HEK293T (cell line): Measurements from ENCODE around the gene LRRFIP1.

ENCODE experiments used
- CTCF ChIA-PET: fragments of 350-600 bp; formaldehyde crosslinking; extraction: SDS; loops from one replicate; lab custom pipeline; 2021; ENCODE audit warnings: antibody characterized with exemption, inconsistent platforms; lab: Yijun Ruan, JAX
- POLR2A ChIA-PET: fragments of 350-600 bp; formaldehyde crosslinking; extraction: SDS; loops from one replicate; lab custom pipeline; 2020; ENCODE audit warnings: antibody characterized with exemption, inconsistent platforms; lab: Yijun Ruan, JAX
- DNase-seq: peaks from one replicate; pipeline ENCODE4 v3.0.0; 2012; ENCODE audit warnings: mixed read lengths; ENCODE audit errors: extremely low spot score
- ARNT ChIP-seq: fragments of 450-650 bp; IDR thresholded peaks from 2 replicates; pipeline ENCODE4 v1.6.1; 2017; ENCODE audit warnings: mild to moderate bottlenecking
- BHLHE40 ChIP-seq: fragments of 450-650 bp; IDR thresholded peaks from 2 replicates; pipeline ENCODE4 v1.6.1; 2016; ENCODE audit warnings: mild to moderate bottlenecking, moderate library complexity, borderline replicate concordance
- CTBP1 ChIP-seq: fragments of 450-650 bp; IDR thresholded peaks from 2 replicates; pipeline ENCODE4 v1.6.1; 2016; ENCODE audit warnings: borderline replicate concordance
- ELF4 ChIP-seq: fragments of 450-650 bp; IDR thresholded peaks from 2 replicates; pipeline ENCODE4 v1.6.1; 2017; ENCODE audit warnings: antibody characterized with exemption
- FOXA1 ChIP-seq: fragments of 450-650 bp; IDR thresholded peaks from 2 replicates; pipeline ENCODE4 v1.6.1; 2016; ENCODE audit warnings: mild to moderate bottlenecking
- FOXK2 ChIP-seq: fragments of 450-650 bp; IDR thresholded peaks from 2 replicates; pipeline ENCODE4 v1.6.1; 2016; ENCODE audit warnings: mild to moderate bottlenecking
- FOXM1 ChIP-seq: fragments of 450-650 bp; IDR thresholded peaks from 2 replicates; pipeline ENCODE4 v1.6.1; 2017; ENCODE audit warnings: mild to moderate bottlenecking, borderline replicate concordance
- HDGF ChIP-seq: fragments of 450-650 bp; IDR thresholded peaks from 2 replicates; pipeline ENCODE4 v1.6.1; 2017; ENCODE audit warnings: antibody characterized with exemption, borderline replicate concordance
- L3MBTL2 ChIP-seq: fragments of 450-650 bp; conservative IDR thresholded peaks from 2 replicates; pipeline ENCODE4 v1.6.1; 2016; ENCODE audit warnings: mild to moderate bottlenecking
- LEF1 ChIP-seq: fragments of 450-650 bp; IDR thresholded peaks from 2 replicates; pipeline ENCODE4 v1.6.1; 2017; ENCODE audit warnings: mild to moderate bottlenecking, borderline replicate concordance
- NFRKB ChIP-seq: fragments of 450-650 bp; IDR thresholded peaks from 2 replicates; pipeline ENCODE4 v1.6.1; 2016; ENCODE audit warnings: mild to moderate bottlenecking, moderate library complexity
- SP1 ChIP-seq: fragments of 450-650 bp; IDR thresholded peaks from 2 replicates; pipeline ENCODE4 v1.6.1; 2017
- SUZ12 ChIP-seq: fragments of 450-650 bp; IDR thresholded peaks from 2 replicates; pipeline ENCODE4 v1.6.1; 2016; ENCODE audit warnings: mild to moderate bottlenecking
- TARDBP ChIP-seq: fragments of 450-650 bp; IDR thresholded peaks from 2 replicates; pipeline ENCODE4 v1.6.1; 2016
- ZNF384 ChIP-seq: fragments of 450-650 bp; IDR thresholded peaks from 2 replicates; pipeline ENCODE4 v1.6.1; 2016
- TF ChIP-seq, protein P1 (sequence below): fragments of 450-650 bp; IDR thresholded peaks from 2 replicates; pipeline ENCODE4 v1.6.1; 2016

LRRFIP1 gene

DNA sequence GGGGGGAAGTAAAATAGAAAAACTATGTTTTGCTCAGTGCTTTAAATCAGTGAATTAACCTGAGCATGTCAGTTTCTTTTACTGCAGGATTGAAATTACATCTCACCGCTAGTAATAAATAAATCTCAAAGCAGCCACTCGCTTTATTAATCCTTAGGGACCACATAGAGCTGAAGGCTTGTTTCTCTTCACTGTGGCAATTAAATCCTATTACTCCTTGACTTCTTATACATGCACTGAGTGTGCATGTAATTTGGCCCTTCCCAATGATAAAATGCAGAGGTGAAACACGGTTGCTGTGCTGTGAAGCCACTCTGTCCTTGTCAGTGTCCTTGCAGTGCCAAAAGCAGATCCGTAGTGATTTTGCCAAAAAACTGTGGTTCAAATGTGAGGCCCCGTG, 94.1 kb downstream of the LRRFIP1 start:
- TF ChIP-seq, protein P1, sequence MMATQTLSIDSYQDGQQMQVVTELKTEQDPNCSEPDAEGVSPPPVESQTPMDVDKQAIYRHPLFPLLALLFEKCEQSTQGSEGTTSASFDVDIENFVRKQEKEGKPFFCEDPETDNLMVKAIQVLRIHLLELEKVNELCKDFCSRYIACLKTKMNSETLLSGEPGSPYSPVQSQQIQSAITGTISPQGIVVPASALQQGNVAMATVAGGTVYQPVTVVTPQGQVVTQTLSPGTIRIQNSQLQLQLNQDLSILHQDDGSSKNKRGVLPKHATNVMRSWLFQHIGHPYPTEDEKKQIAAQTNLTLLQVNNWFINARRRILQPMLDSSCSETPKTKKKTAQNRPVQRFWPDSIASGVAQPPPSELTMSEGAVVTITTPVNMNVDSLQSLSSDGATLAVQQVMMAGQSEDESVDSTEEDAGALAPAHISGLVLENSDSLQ = no peak
- TF ChIP-seq HDGF (no peak), FOXK2 (no peak), FOXA1 (no peak), SUZ12 (no peak), LEF1 (no peak), L3MBTL2 (no peak), ARNT (no peak), SP1 (no peak), FOXM1 (no peak), CTBP1 (no peak), ELF4 (no peak), NFRKB (no peak), BHLHE40 (no peak)
- CTCF ChIA-PET = no interaction called here
- POLR2A ChIA-PET = interaction anchor here (1.1 kb wide), 1 partner anchor 23 kb away, joined by 4 read pairs; no protein-coding TSS in a partner anchor
- DNase-seq = no peak

DNA sequence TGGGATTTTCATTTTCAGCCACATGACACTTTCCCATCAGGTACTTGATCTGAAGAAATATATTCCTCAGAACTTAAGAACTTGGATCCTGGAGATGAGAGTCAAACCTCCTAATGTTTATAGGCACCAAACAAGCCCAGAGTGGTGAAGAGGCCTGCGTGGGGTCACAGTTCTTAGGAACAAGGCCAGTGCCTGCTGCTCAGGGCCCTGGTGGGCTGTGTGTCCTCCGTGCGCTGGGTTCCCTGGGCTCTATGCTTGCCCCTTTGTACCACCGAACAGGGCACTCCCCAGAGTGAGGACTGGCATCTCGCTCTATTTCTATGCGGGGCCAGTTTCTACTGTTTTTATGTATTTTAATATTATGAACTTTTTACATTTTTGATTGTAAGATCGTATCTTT, 95.2 kb downstream of the LRRFIP1 start:
- no peak for DNase-seq
- CTCF ChIA-PET = interaction anchor here (0.6 to 0.8 kb wide), 3 partner anchors 25 to 47 kb away, joined by 3 to 7 read pairs (median 3); no protein-coding TSS in a partner anchor
- TF ChIP-seq L3MBTL2 (no peak), ELF4 (no peak), FOXK2 (no peak), NFRKB (no peak), FOXA1 (no peak), HDGF (no peak), ARNT (no peak), CTBP1 (no peak), SUZ12 (no peak), SP1 (no peak), ZNF384 (no peak), FOXM1 (no peak), LEF1 (no peak)
- TF ChIP-seq, protein P1 = no peak
- POLR2A ChIA-PET = no interaction called here

DNA sequence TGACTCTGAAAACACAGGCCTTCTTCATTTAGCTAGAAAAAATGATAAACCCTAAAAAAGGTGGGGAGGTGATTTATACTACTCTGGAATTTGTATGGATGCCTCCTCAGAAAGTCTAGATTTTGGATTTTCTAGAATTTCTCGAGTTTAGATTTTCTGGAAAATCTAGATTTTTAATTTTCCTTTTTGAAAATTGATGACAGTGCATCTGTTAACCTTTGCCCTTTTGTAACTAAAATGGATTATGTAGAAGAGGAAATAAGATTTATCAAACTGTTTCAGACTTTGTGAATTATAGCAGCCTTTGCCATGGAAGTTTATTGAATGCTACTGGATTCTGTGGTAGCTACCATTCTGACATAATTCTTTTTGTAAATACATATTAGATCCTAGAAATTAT, 95.6 kb downstream of the LRRFIP1 start:
- no peak for DNase-seq
- ChIA-PET CTCF (interaction anchor here (0.6 to 0.8 kb wide), 4 partner anchors 10 to 47 kb away, joined by 3 to 9 read pairs (median 5); no protein-coding TSS in a partner anchor), POLR2A (no interaction called here)
- no peak for TF ChIP-seq SP1
- TF ChIP-seq CTBP1 = no peak
- no peak for TF ChIP-seq NFRKB
- TF ChIP-seq ARNT = no peak
- no peak for TF ChIP-seq FOXA1

DNA sequence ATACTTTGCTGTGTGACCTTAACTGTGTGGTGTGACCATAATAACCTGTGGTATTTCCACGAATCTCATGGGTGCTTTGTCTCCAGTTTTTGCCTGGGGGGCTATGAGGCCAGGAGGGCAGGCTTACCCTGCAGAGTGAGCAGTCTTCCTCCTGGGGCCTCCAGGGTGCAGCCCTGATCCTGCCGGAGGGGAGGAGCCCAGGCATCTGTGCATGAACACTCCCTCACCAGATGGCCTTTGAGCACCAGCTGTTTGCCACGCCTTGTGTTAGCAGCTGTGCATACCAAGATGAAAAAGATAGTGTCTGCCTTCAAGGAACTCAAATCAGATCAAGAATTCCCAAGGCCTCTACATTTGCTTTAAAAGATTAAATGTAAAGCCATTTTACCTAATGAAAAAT, 96.2 kb downstream of the LRRFIP1 start:
- DNase-seq = no peak
- TF ChIP-seq L3MBTL2 (no peak), SUZ12 (no peak), ARNT (no peak), LEF1 (no peak), FOXK2 (no peak), CTBP1 (no peak), BHLHE40 (no peak)
- POLR2A ChIA-PET = no interaction called here
- CTCF ChIA-PET = interaction anchor here (0.6 to 0.8 kb wide), 4 partner anchors 9 to 93 kb away, joined by 3 to 9 read pairs (median 5); no protein-coding TSS in a partner anchor

DNA sequence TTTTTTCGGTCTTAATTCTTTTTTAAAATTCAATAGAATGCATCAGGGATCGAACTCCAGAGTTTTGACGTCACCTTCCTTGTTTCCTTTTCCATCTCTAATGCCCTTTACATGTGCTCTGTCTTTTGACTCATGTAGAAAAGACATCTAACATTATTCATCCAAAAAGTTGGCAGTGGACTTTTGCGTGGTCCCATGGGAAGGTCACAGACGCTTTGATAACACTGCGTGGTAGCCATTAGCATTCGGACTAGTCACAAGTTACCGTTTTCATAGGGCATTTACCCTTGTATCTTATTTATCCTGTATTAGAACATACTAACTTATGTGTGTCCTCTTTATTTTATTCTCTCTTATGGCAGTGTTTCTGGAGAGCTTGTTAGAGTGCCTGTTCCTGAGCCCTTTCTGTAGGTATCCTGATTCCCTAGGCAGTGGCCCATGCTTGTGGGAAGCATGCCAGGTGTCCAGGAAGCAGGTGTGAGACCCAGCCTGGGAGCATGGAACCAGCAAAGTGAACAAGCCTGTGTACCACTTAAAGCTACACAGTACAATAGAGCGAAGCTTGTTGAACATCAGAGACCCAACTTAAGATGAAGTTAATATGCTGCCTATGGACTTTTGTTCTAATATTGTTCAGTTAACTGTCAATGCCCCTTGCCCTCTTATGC, 97.6 kb downstream of the LRRFIP1 start:
- CTCF ChIA-PET = no interaction called here
- TF ChIP-seq CTBP1 = no peak
- TF ChIP-seq ELF4 = no peak
- no peak for TF ChIP-seq SUZ12
- no peak for TF ChIP-seq NFRKB
- no peak for TF ChIP-seq L3MBTL2
- POLR2A ChIA-PET = no interaction called here
- DNase-seq = no peak

DNA sequence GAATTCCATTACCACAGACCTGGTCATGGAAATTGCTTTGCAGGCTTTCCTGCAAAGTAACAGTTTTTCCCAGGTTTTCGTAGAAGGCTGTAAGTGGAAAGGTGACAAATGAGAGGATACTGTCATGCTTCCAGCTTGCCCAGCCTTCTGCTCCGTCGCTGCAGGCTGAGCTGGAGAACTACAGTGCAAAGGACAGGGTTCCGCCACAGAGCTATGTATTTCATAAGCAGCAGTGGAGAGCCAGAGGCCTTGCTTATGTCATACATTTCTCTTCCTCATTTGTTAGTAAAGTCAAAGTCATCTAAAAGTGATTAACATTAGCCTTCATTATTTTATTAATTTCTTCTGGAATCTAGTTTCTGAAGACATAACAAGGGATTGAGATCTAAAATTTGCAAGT, 98.3 kb downstream of the LRRFIP1 start:
- POLR2A ChIA-PET = interaction anchor here (1.3 kb wide), 1 partner anchor 33 kb away, joined by 5 read pairs; no protein-coding TSS in a partner anchor
- no peak for DNase-seq
- TF ChIP-seq NFRKB = no peak
- no peak for TF ChIP-seq FOXK2
- no peak for TF ChIP-seq LEF1
- TF ChIP-seq ARNT = no peak
- no peak for TF ChIP-seq L3MBTL2
- TF ChIP-seq, protein P1 = no peak
- TF ChIP-seq TARDBP = no peak
- no peak for TF ChIP-seq SUZ12
- no peak for TF ChIP-seq FOXM1
- CTCF ChIA-PET = no interaction called here
